Glutamatergic neuron (in vitro differentiated cells): ENCODE measurements around the gene GHRH. TPM values are rescaled to one million over a fixed set of nuclear protein-coding genes. Genes with fewer than 3 reads are reported as not detected.
A peak's percentile ranks its signal among the peaks of the same experiment; 100 is the strongest.

ENCODE experiments used
- DNase-seq: peaks from one replicate; pipeline ENCODE4 v3.0.0; 2022
- H3K27ac Mint-ChIP-seq: one replicate; pipeline ENCODE4 v1.8.0; 2020; ENCODE audit warnings: mild to moderate bottlenecking, mixed read lengths, inconsistent platforms; ENCODE audit not compliant: unreplicated experiment
- H3K27me3 Mint-ChIP-seq: one replicate; pipeline ENCODE4 v1.8.0; 2020; ENCODE audit warnings: mild to moderate bottlenecking, moderate library complexity, mixed read lengths, inconsistent platforms; ENCODE audit not compliant: unreplicated experiment
- H3K36me3 Mint-ChIP-seq: one replicate; pipeline ENCODE4 v1.8.0; 2020; ENCODE audit warnings: mild to moderate bottlenecking, mixed read lengths, inconsistent platforms; ENCODE audit not compliant: unreplicated experiment
- H3K4me1 Mint-ChIP-seq: one replicate; pipeline ENCODE4 v1.8.0; 2020; ENCODE audit warnings: mild to moderate bottlenecking, low read depth, mixed read lengths, inconsistent platforms; ENCODE audit not compliant: unreplicated experiment
- H3K4me3 Mint-ChIP-seq: one replicate; pipeline ENCODE4 v1.8.0; 2020; ENCODE audit warnings: mild to moderate bottlenecking, mixed read lengths, inconsistent platforms; ENCODE audit not compliant: unreplicated experiment
- H3K9me3 Mint-ChIP-seq: one replicate; pipeline ENCODE4 v1.8.0; 2020; ENCODE audit warnings: mild to moderate bottlenecking, moderate library complexity, mixed read lengths, inconsistent platforms; ENCODE audit not compliant: unreplicated experiment
- total RNA-seq: library from RNA; stranded (reverse); fragmentation: NEBNext Ultra II Directional; extraction: Animal tissue kit (Norgen Biotek cat#: 25700); gene quantifications from one replicate; pipeline ENCODE4 v1.2.1, GENCODE V29; 2021; ENCODE audit not compliant: unreplicated experiment
- TF ChIP-seq, protein P1 (sequence below): fragments of 200-600 bp; sonication (generic); IDR thresholded peaks from one replicate; pipeline ENCODE4 v1.5.0; 2021; ENCODE audit not compliant: partially characterized antibody, unreplicated experiment

GHRH gene
- total RNA-seq, 1 donor from 2014 or later, result not detected

DNA sequence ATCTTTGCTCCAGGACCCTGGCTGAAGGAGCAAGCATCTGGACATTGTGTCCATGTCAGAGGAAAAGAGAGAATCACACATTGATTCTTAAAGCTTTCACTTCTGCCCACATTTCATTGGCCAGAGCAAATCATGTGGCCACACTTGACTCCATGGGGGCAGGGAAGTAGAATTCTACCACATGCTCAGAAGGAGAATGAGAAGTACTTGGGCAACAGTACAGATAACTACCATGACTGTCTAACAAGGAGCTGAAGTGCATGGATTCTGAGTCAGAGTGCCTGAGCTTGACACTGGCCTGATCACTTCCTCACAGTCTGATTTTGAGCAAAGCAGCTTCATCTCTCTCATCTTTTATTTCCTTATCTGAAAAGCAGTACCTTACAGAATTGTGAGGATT is 38.6 kb downstream of the GHRH start:
- TF ChIP-seq, protein P1, sequence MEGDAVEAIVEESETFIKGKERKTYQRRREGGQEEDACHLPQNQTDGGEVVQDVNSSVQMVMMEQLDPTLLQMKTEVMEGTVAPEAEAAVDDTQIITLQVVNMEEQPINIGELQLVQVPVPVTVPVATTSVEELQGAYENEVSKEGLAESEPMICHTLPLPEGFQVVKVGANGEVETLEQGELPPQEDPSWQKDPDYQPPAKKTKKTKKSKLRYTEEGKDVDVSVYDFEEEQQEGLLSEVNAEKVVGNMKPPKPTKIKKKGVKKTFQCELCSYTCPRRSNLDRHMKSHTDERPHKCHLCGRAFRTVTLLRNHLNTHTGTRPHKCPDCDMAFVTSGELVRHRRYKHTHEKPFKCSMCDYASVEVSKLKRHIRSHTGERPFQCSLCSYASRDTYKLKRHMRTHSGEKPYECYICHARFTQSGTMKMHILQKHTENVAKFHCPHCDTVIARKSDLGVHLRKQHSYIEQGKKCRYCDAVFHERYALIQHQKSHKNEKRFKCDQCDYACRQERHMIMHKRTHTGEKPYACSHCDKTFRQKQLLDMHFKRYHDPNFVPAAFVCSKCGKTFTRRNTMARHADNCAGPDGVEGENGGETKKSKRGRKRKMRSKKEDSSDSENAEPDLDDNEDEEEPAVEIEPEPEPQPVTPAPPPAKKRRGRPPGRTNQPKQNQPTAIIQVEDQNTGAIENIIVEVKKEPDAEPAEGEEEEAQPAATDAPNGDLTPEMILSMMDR, result no peak
- Mint-ChIP-seq H3K27me3 (no peaks in the 10 kb centered on the region), H3K27ac (no peak overlapping the region), H3K9me3 (peaks cover 1% of the 10 kb centered on the region), H3K4me1 (peaks cover 9% of the 10 kb centered on the region), H3K4me3 (no peak overlapping the region), H3K36me3 (peaks cover 5% of the 10 kb centered on the region)
- no peak for DNase-seq

- Mint-ChIP-seq H3K4me3 (no peak overlapping the region), H3K27ac (no peak overlapping the region), H3K9me3 (peaks cover 1% of the 10 kb centered on the region), H3K27me3 (no peaks in the 10 kb centered on the region), H3K4me1 (peaks cover 9% of the 10 kb centered on the region), H3K36me3 (peaks cover 5% of the 10 kb centered on the region)
- TF ChIP-seq, protein P1, result no peak
- DNase-seq, result no peak
Measured at GRCh38 chr20:37222086-37222485, 39.5 kb downstream of the GHRH start.

GRCh38 chr20:37220731-37221130 is 40.9 kb downstream of the GHRH start:
- Mint-ChIP-seq H3K36me3 (peaks cover 5% of the 10 kb centered on the region), H3K4me1 (peaks cover 9% of the 10 kb centered on the region), H3K27ac (peak overlapping the region; percentile 59), H3K27me3 (no peaks in the 10 kb centered on the region), H3K4me3 (peak overlapping the region; percentile 52), H3K9me3 (no peaks in the 10 kb centered on the region)
- TF ChIP-seq, protein P1, result no peak
- no peak for DNase-seq

- no peaks in the 10 kb centered on the region for H3K27me3 Mint-ChIP-seq
- peak overlapping the region; percentile 52 for H3K4me3 Mint-ChIP-seq
- DNase-seq, result no peak
- H3K36me3 Mint-ChIP-seq, result peaks cover 5% of the 10 kb centered on the region
- H3K27ac Mint-ChIP-seq, result peak overlapping the region; percentile 67
- no peaks in the 10 kb centered on the region for H3K9me3 Mint-ChIP-seq
- H3K4me1 Mint-ChIP-seq, result peaks cover 9% of the 10 kb centered on the region
- TF ChIP-seq, protein P1, result no peak
Measured at GRCh38 chr20:37219751-37220668, 41.6 kb downstream of the GHRH start.

DNA sequence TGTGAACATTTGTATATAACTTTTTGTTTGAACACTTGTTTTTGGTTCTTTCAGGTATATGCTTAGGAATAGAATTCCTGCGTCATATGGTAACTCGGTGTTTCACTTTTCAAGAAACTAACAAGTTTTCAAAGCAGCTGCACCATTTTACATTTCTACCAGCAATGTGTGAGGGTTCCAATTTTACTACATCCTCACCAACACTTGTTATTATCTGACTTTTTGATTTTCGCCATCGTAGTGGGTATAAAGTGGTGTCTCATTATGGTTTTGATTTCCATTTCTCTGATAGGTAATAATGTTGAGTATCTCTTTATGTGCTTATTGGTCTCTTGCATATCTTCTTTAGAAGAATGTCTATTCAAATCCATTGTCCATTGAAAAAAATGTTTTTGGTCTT is 42.6 kb downstream of the GHRH start:
- no peaks in the 10 kb centered on the region for H3K9me3 Mint-ChIP-seq
- no peaks in the 10 kb centered on the region for H3K27me3 Mint-ChIP-seq
- H3K4me1 Mint-ChIP-seq, result peaks cover 9% of the 10 kb centered on the region
- H3K27ac Mint-ChIP-seq, result no peak overlapping the region
- DNase-seq, result no peak
- peaks cover 5% of the 10 kb centered on the region for H3K36me3 Mint-ChIP-seq
- no peak overlapping the region for H3K4me3 Mint-ChIP-seq
- TF ChIP-seq, protein P1, result no peak
